K562 (cell line): Measurements from ENCODE around the gene SEZ6. TPM values are rescaled to one million over a fixed set of nuclear protein-coding genes. Genes with fewer than 3 reads are reported as not detected.

Source experiments
- ATAC-seq: fragments of 200-7000 bp; cut with Tn5 transposase; 3 replicates; pipeline ENCODE4 v1.9.1; 2020; ENCODE audit warnings: moderate library complexity
- BruUV-seq: library from RNA; stranded (reverse); fragments of 400-500 nt; replicated peaks from 2 replicates; lab custom pipeline; 2021; lab: Mats Ljungman, UMichigan
- CTCF ChIA-PET: fragments of 300-600 bp; formaldehyde crosslinking; extraction: SDS; loops from one replicate; lab custom pipeline; 2021; ENCODE audit warnings: low intra/inter-chr PET ratio; lab: Yijun Ruan, JAX
- POLR2A ChIA-PET: fragments of 300-600, 350-650 bp; sonication (Branson Sonifier 250); formaldehyde crosslinking; extraction: SDS; loops from one replicate; lab custom pipeline; 2021; ENCODE audit warnings: antibody characterized with exemption, inconsistent platforms; lab: Yijun Ruan, JAX
- DNase-seq, 4 experiments: peaks; one replicate each; pipeline versions ENCODE4 v3.0.0 to v3.0.0-alpha.2; 2011 to 2018; ENCODE audit warnings: low spot score in 3 of 4, mixed read lengths in 3 of 4; ENCODE audit errors: extremely low read depth in 1 of 4
- FAIRE-seq: peaks from 2 replicates; lab custom pipeline; 2011; peaks lifted over from hg19 to GRCh38; lab: Jason Lieb, UNC
- H2AFZ ChIP-seq: 2 replicates; pipeline ENCODE4 v1.6.0; 2011; ENCODE audit warnings: low read depth, low read length, control low read depth, inconsistent platforms
- H3K27ac ChIP-seq: fragments of 200-600 bp; 3 replicates; pipeline ENCODE4 v1.8.0; 2011; ENCODE audit warnings: low read depth, mild to moderate bottlenecking, control low read depth, inconsistent platforms, low read length, moderate library complexity, mixed read lengths; ENCODE audit errors: extremely low read depth
- H3K27me3 ChIP-seq, 2 experiments: fragments of 300-600 bp in 1 of 2; 2 replicates in 1 of 2; 3 replicates in 1 of 2; pipeline versions ENCODE4 v1.6.0 to v1.8.0; 2011; ENCODE audit warnings: inconsistent platforms in 2 of 2, low read length in 2 of 2, mild to moderate bottlenecking in 1 of 2, mixed read lengths in 1 of 2, moderate library complexity in 1 of 2; ENCODE audit not compliant: control insufficient read depth in 2 of 2, insufficient read depth in 2 of 2
- H3K36me3 ChIP-seq: fragments of 300-600 bp; 3 replicates; pipeline ENCODE4 v1.8.0; 2011; ENCODE audit warnings: mild to moderate bottlenecking, low read length, inconsistent platforms; ENCODE audit not compliant: control insufficient read depth, insufficient read depth
- H3K4me1 ChIP-seq, 2 experiments: fragments of 200-600 bp in 1 of 2; replicated peaks in 1 of 2; 2 replicates in 1 of 2; 3 replicates in 1 of 2; pipeline versions ENCODE4 v1.5.1 to v1.8.0; 2011; ENCODE audit warnings: inconsistent platforms in 2 of 2, low read length in 2 of 2, mild to moderate bottlenecking in 1 of 2, mixed read lengths in 1 of 2, moderate library complexity in 1 of 2; ENCODE audit not compliant: control insufficient read depth in 2 of 2, insufficient read depth in 2 of 2
- H3K4me2 ChIP-seq: 2 replicates; pipeline ENCODE4 v1.6.1; 2011; ENCODE audit warnings: low read length, control low read depth, inconsistent platforms, mixed read lengths; ENCODE audit not compliant: insufficient read depth
- H3K4me3 ChIP-seq: fragments of 200-600 bp; sonication (generic), shearing (Covaris generic); 2 replicates; pipeline ENCODE4 v1.5.1; 2016; ENCODE audit warnings: control low read depth, inconsistent platforms
- H3K79me2 ChIP-seq: fragments of 200-600 bp; 3 replicates; pipeline ENCODE4 v1.8.0; 2011; ENCODE audit warnings: low read length, inconsistent platforms; ENCODE audit not compliant: control insufficient read depth, insufficient read depth
- H3K9ac ChIP-seq, 2 experiments: 2 replicates each; pipeline versions ENCODE4 v1.6.0 to v1.6.1; 2011; ENCODE audit warnings: low read depth in 2 of 2, low read length in 2 of 2, control low read depth in 1 of 2, inconsistent platforms in 1 of 2, mild to moderate bottlenecking in 1 of 2, mixed read lengths in 1 of 2; ENCODE audit not compliant: insufficient read depth in 1 of 2
- H3K9me1 ChIP-seq: one replicate; pipeline ENCODE4 v1.6.0; 2011; ENCODE audit warnings: inconsistent platforms, mild to moderate bottlenecking, low read length, moderate library complexity; ENCODE audit not compliant: control insufficient read depth, insufficient read depth
- H3K9me3 ChIP-seq: replicated peaks from 2 replicates; pipeline ENCODE4 v1.5.1; 2011; ENCODE audit warnings: low read depth, low read length, inconsistent platforms; ENCODE audit not compliant: control insufficient read depth, insufficient read depth
- H4K20me1 ChIP-seq: replicated peaks from 2 replicates; pipeline ENCODE4 v1.6.1; 2011; ENCODE audit warnings: low read length, inconsistent platforms, mixed read lengths; ENCODE audit not compliant: control insufficient read depth, insufficient read depth
- ID3 ChIP-seq, 2 experiments: fragments of 250-450 bp in 1 of 2; fragments of 450-650 bp in 1 of 2; sonication (Bioruptor Pico) in 1 of 2; IDR thresholded peaks; 2 replicates each; pipeline versions ENCODE4 v1.6.1 to v1.8.0; 2016 to 2021; ENCODE audit warnings: mild to moderate bottlenecking in 2 of 2, moderate library complexity in 2 of 2, missing compliant biosample characterization in 1 of 2, missing genetic modification characterization in 1 of 2
- MBD1 ChIP-seq: fragments of 250-450 bp; sonication (Bioruptor Pico); IDR thresholded peaks from 2 replicates; pipeline ENCODE4 v1.8.0; 2022; ENCODE audit warnings: inconsistent platforms
- MEIS2 ChIP-seq: fragments of 450-650 bp; IDR thresholded peaks from 2 replicates; pipeline ENCODE4 v1.6.1; 2014; ENCODE audit warnings: mild to moderate bottlenecking; ENCODE audit not compliant: partially characterized antibody
- NR3C1 ChIP-seq: sonication (generic); formaldehyde crosslinking; IDR thresholded peaks from 2 replicates; pipeline ENCODE4 v1.8.1; 2022; ENCODE audit warnings: missing genetic modification reagents
- ZBTB43 ChIP-seq: sonication (generic); formaldehyde crosslinking; IDR thresholded peaks from 2 replicates; pipeline ENCODE4 v1.8.0; 2023; ENCODE audit warnings: mild to moderate bottlenecking, missing genetic modification reagents
- WGBS: fragments of 100-300 bp; shearing (Covaris generic); methylation state at CpG from one replicate; pipeline ENCODE4 v1.1.6; 2016; ENCODE audit warnings: low coverage, mixed read lengths; ENCODE audit not compliant: insufficient coverage; ENCODE audit errors: missing lambda C conversion rate; 5-methylcytosine and 5-hydroxymethylcytosine counted together
- in situ Hi-C: fragments of 300-500 bp; cut with MboI; formaldehyde crosslinking; loops from 4 replicates; pipeline ENCODE4 v1.15.0; 2018; ENCODE audit warnings: inconsistent platforms, mixed read lengths
- intact Hi-C: fragments of 100-400 bp; cut with micrococcal nuclease; formaldehyde crosslinking; loops from 2 replicates; pipeline ENCODE4 v1.14.2; 2022
- polyA plus RNA-seq, 8 experiments: library from polyadenylated mRNA; depleted of rRNA in 4 of 8; stranded (reverse) in 5 of 8; unstranded in 3 of 8; fragments of >200 nt; fragmentation: Nextera tagmentation in 2 of 8; fragmentation: Illumina TruSeq in 1 of 8; extraction: Ambion mirVana in 2 of 8; extraction: Trizol in 1 of 8; gene quantifications; 2 replicates each; pipeline versions ENCODE4 v1.2.1 to v1.2.3, GENCODE V29; 2011 to 2014; ENCODE audit warnings: inconsistent platforms in 1 of 8, missing spikeins in 1 of 8
- total RNA-seq, 7 experiments: library from RNA; depleted of rRNA in 6 of 7; stranded (reverse); fragments of >200 nt in 6 of 7; fragmentation: Illumina TruSeq in 2 of 7; extraction: Trizol in 2 of 7; gene quantifications; 2 replicates each; pipeline versions ENCODE4 v1.2.1 to v1.2.3, GENCODE V29; 2011 to 2021; ENCODE audit warnings: low replicate concordance in 1 of 7

SEZ6 gene
- total and polyA plus RNA-seq, 9 of the 15 experiments (the other 6 are each of a cell fraction or from before 2014, with no cell fraction given) = not detected

- H3K9me3 ChIP-seq = no peaks in the 10 kb centered on the region
- intact Hi-C loops = no loop called here
- DNase-seq = no peak
These were observed 10.7 kb upstream of the SEZ6 start for GRCh38 chr17:29016345-29017210.

GRCh38 chr17:29014716-29015115 lies 8.9 kb upstream of the SEZ6 start:
- Histone ChIP-seq H3K9me1 (no peaks in the 10 kb centered on the region), H3K9me3 (no peaks in the 10 kb centered on the region), H4K20me1 (no peaks in the 10 kb centered on the region), H3K4me1 (peaks cover 0 to 2% of the 10 kb centered on the region in 2 experiments; a peak in 2 of 5 replicates), H3K79me2 (no peaks in the 10 kb centered on the region), H3K36me3 (no peaks in the 10 kb centered on the region), H2AFZ (no peak overlapping the region), H3K9ac (no peak overlapping the region), H3K27me3 (peaks cover 39 to 56% of the 10 kb centered on the region in 2 experiments), H3K4me3 (no peak overlapping the region), H3K4me2 (no peak overlapping the region), H3K27ac (no peak overlapping the region)
- CTCF ChIA-PET = no interaction called here
- ATAC-seq = no peak
- POLR2A ChIA-PET = interaction anchor here (0.6 kb wide), 1 partner anchor 124 kb away, joined by 5 read pairs; no protein-coding TSS in a partner anchor
- TF ChIP-seq NR3C1 (CRISPR knock-in tag) (no peak), MBD1 (CRISPR knock-in tag) (no peak), ZBTB43 (CRISPR knock-in tag) (no peak)
- FAIRE-seq = no peak
- no peak for DNase-seq
- no TSS peak for BruUV-seq
- 2% methylated on average over 5 of the region's 5 CpGs for WGBS
- intact Hi-C loops = no loop called here
- in situ Hi-C loops = no loop called here

More at GRCh38 chr17:29016345-29017210, 10.7 kb upstream of the SEZ6 start:
- Histone ChIP-seq H3K4me2 (no peak overlapping the region), H3K9me1 (no peaks in the 10 kb centered on the region), H3K27me3 (peaks cover 53 to 71% of the 10 kb centered on the region in 2 experiments), H3K79me2 (no peaks in the 10 kb centered on the region), H3K27ac (no peak overlapping the region), H3K9ac (no peak overlapping the region), H4K20me1 (no peaks in the 10 kb centered on the region), H3K36me3 (no peaks in the 10 kb centered on the region), H3K4me1 (peaks cover 0 to 6% of the 10 kb centered on the region in 2 experiments; a peak in 2 of 5 replicates), H3K4me3 (no peak overlapping the region), H2AFZ (no peak overlapping the region)
- no peak for ATAC-seq
- BruUV-seq = no TSS peak
- FAIRE-seq = no peak
- ChIA-PET CTCF (no interaction called here), POLR2A (interaction anchor here (0.6 to 2.0 kb wide), 8 partner anchors 8 to 581 kb away, joined by 3 to 5 read pairs (median 3); partner anchors contain the start of gene PHF12)
- TF ChIP-seq ID3 (CRISPR knock-in tag; IDR thresholded peaks at IDR 0.05) = no peak
- no peak for TF ChIP-seq ID3 (tag; IDR thresholded peaks at IDR 0.05)
- peak; percentile 23 for TF ChIP-seq MEIS2
- WGBS = 2% methylated on average over 13 of the region's 13 CpGs
- in situ Hi-C loops = no loop called here
